NB4 (cell line): ENCODE results near the gene LIPG.

Experiments
- DNase-seq: peaks from one replicate; pipeline ENCODE4 v3.0.0; 2010; ENCODE audit warnings: low read depth
- H3K4me3 ChIP-seq: one replicate; pipeline ENCODE4 v1.5.1; 2011; ENCODE audit warnings: mild to moderate bottlenecking, low read depth, low read length, moderate library complexity
- CTCF ChIP-seq: IDR thresholded peaks from one replicate; pipeline ENCODE4 v1.5.1; 2012; ENCODE audit warnings: low read depth, low read length
- MYC ChIP-seq: IDR thresholded peaks from 2 replicates; pipeline ENCODE4 v1.6.1; 2011; ENCODE audit warnings: low read depth, low read length
- POLR2A ChIP-seq: IDR thresholded peaks from 2 replicates; pipeline ENCODE4 v1.6.1; 2011; ENCODE audit warnings: mild to moderate bottlenecking; ENCODE audit not compliant: insufficient read length; ENCODE audit errors: extremely low read depth
- TF ChIP-seq, protein P1 (sequence below): IDR thresholded peaks from 2 replicates; pipeline ENCODE4 v1.6.1; 2011; ENCODE audit warnings: low read depth, low read length

The LIPG gene

GRCh38 chr18:49590608-49591007 lies 28.8 kb downstream of the LIPG start:
- TF ChIP-seq, protein P1, sequence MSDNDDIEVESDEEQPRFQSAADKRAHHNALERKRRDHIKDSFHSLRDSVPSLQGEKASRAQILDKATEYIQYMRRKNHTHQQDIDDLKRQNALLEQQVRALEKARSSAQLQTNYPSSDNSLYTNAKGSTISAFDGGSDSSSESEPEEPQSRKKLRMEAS, result no peak
- no peak for TF ChIP-seq MYC
- TF ChIP-seq POLR2A, result no peak
- TF ChIP-seq CTCF, result no peak
- no peak overlapping the region for H3K4me3 ChIP-seq
- no peak for DNase-seq

- DNase-seq, result no peak
- no peak for TF ChIP-seq POLR2A
- TF ChIP-seq, protein P1, result no peak
- TF ChIP-seq MYC, result no peak
- no peak for TF ChIP-seq CTCF
- no peak overlapping the region for H3K4me3 ChIP-seq
Measured at GRCh38 chr18:49591271-49591670, 29.4 kb downstream of the LIPG start.

GRCh38 chr18:49591775-49592174 lies 29.9 kb downstream of the LIPG start:
- no peak for DNase-seq
- TF ChIP-seq MYC (no peak), POLR2A (no peak), CTCF (no peak)
- TF ChIP-seq, protein P1, result no peak
- H3K4me3 ChIP-seq, result no peak overlapping the region

DNA sequence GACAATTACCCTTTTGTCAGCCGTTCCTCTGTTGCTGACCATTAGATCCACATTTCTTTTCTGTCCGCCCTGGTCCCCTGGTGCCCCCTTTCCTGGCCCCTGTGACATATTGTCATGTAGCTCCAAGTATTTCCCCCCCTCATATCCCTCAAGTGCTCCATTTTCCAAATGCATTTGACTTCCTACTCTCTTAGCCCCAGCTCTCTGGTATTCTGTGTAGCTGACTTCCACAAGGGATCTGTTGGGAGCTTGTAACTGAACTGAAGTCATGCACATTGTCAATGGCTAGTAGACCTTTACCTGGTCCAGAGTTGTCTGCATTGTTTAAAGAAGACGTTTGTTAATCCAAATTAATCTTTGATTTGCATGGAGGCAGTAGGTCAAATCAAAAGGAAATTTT lies 34.8 kb downstream of the LIPG start:
- DNase-seq, result no peak
- H3K4me3 ChIP-seq, result no peak overlapping the region
- no peak for TF ChIP-seq MYC
- no peak for TF ChIP-seq CTCF
- TF ChIP-seq POLR2A, result no peak
- TF ChIP-seq, protein P1, result no peak

DNA sequence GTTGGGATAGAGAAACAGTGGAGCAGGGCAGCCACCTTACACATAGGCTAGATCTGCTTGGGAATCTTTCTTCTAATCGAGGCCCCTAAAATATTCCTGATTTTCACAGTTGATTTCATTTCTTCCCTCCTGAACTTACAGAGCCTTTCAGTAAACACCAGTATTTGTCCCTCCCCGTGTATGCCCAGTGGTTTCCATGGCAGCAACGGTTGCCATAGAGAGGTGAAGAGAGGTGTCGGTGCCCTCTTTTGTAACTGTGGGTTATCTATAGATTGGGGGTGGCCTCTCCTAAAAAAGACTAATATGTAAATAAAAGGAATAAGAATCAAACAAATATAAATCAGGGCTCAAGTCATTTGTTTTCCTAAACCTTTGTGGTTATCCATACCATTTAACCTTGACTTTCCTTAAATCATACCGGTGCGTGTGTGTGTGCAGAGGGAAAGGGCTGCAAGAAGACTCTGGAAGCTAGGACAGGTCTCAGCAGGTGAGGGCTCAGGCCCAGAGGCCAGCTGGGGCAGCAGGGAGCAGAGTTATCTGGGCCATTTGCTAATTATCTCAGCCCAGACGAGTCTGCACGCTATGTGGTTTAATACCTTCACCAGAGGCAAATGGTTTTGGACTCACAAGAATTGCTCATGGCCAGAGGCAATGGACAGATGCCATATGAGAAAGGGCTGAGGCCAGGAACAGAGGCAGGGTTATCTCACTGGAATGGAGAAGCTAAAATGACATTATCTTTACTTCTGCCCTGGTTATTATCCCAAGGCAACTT lies 35.5 kb downstream of the LIPG start:
- no peak overlapping the region for H3K4me3 ChIP-seq
- no peak for DNase-seq
- no peak for TF ChIP-seq MYC
- TF ChIP-seq, protein P1, result no peak
- TF ChIP-seq CTCF, result no peak
- no peak for TF ChIP-seq POLR2A

DNA sequence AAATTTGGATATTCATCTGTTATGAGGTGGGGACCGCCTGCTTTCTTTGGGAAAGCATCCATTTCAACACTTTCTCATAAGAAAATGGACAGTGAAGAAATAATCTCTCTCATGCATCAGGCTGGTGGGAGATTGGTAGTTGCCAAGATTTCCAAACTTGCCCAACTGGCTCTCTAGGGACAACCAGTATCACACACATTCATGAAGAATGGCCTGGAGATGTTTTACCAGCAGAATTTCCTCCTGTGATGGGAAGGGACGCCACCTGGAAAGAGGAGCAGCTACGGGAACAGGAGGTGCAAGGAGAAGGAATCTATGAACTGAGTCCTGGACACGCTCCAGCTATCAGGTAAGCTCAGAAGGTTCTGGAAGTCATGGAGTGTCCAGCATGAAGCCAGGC lies 39.4 kb downstream of the LIPG start:
- no peak for DNase-seq
- H3K4me3 ChIP-seq, result no peak overlapping the region
- TF ChIP-seq, protein P1, result no peak
- TF ChIP-seq CTCF (no peak), POLR2A (no peak), MYC (no peak)
